Germinal center (tissue), 1 donor: ENCODE data around the gene SUCLA2.
A peak's percentile ranks its signal among the peaks of the same experiment; 100 is the strongest.
"Not testable (repeated sequence)": the region's sequence is repeated elsewhere in the genome, so short reads cannot be mapped to it uniquely, and the experiment has no call there.

Experiments
- DNase-seq: peaks from one replicate; pipeline ENCODE4 v3.0.0; 2012; ENCODE audit warnings: mixed read lengths, low spot score

The SUCLA2 gene

GRCh38 chr13:48001114-48001881 is at the start of gene SUCLA2:
Gene SUCLA2 (minus strand): TSS chr13:48001273. CDS start chr13:48001269, 4 bp downstream.
- peak; percentile 98 for DNase-seq

GRCh38 chr13:48050550-48050949 is 49.5 kb upstream of the SUCLA2 start:
- no peak for DNase-seq

GRCh38 chr13:48043789-48044503 is 42.9 kb upstream of the SUCLA2 start:
- DNase-seq, result no peak

- no peak for DNase-seq
Observed at GRCh38 chr13:48042894-48043293, 41.8 kb upstream of the SUCLA2 start.

GRCh38 chr13:48040896-48041295 is 39.8 kb upstream of the SUCLA2 start:
- no peak for DNase-seq

GRCh38 chr13:48040049-48040448 is 39.0 kb upstream of the SUCLA2 start:
- no peak for DNase-seq

- DNase-seq, result peak; percentile 50
Observed at GRCh38 chr13:48038761-48039160, 37.7 kb upstream of the SUCLA2 start.

- peak; percentile 97 for DNase-seq
Observed at GRCh38 chr13:48037346-48038173, 36.5 kb upstream of the SUCLA2 start, which contains the start of gene NUDT15. Gene NUDT15 (plus strand): TSS chr13:48037726. CDS start chr13:48037747, 21 bp downstream.

- DNase-seq, result no peak
Observed at GRCh38 chr13:48029859-48030258, 28.8 kb upstream of the SUCLA2 start.

- DNase-seq, result no peak
Observed at GRCh38 chr13:48028066-48028465, 27.0 kb upstream of the SUCLA2 start.

- no peak for DNase-seq
Observed at GRCh38 chr13:48019796-48020195, 18.7 kb upstream of the SUCLA2 start.

GRCh38 chr13:48018637-48019036 is 17.6 kb upstream of the SUCLA2 start:
- DNase-seq, result no peak

- DNase-seq, result no peak
Observed at GRCh38 chr13:48014359-48014758, 13.3 kb upstream of the SUCLA2 start.

- no peak for DNase-seq
Observed at GRCh38 chr13:48012668-48013067, 11.6 kb upstream of the SUCLA2 start.

- DNase-seq, result no peak
Observed at GRCh38 chr13:48010698-48011097, 9.6 kb upstream of the SUCLA2 start.

- DNase-seq, result no peak
Observed at GRCh38 chr13:48009284-48009683, 8.2 kb upstream of the SUCLA2 start.

GRCh38 chr13:48006396-48006795 is 5.3 kb upstream of the SUCLA2 start:
- DNase-seq, result no peak

GRCh38 chr13:48004201-48004600 is 3.1 kb upstream of the SUCLA2 start:
- no peak for DNase-seq

- not testable (repeated sequence) for DNase-seq
Observed at GRCh38 chr13:48001999-48002398, 926 bp upstream of the SUCLA2 start.

- DNase-seq, result peak; percentile 49
Observed at GRCh38 chr13:48000559-48001113, 437 bp downstream of the SUCLA2 start.

GRCh38 chr13:47999973-48000372 is 1.1 kb downstream of the SUCLA2 start:
- peak; percentile 4 for DNase-seq

GRCh38 chr13:47997384-47997783 is 3.7 kb downstream of the SUCLA2 start:
- DNase-seq, result no peak
